ENCODE results near the gene SESTD1.
"Not testable (repeated sequence)": the region's sequence is repeated elsewhere in the genome, so short reads cannot be mapped to it uniquely, and the experiment has no call there.

SESTD1 gene

DNA sequence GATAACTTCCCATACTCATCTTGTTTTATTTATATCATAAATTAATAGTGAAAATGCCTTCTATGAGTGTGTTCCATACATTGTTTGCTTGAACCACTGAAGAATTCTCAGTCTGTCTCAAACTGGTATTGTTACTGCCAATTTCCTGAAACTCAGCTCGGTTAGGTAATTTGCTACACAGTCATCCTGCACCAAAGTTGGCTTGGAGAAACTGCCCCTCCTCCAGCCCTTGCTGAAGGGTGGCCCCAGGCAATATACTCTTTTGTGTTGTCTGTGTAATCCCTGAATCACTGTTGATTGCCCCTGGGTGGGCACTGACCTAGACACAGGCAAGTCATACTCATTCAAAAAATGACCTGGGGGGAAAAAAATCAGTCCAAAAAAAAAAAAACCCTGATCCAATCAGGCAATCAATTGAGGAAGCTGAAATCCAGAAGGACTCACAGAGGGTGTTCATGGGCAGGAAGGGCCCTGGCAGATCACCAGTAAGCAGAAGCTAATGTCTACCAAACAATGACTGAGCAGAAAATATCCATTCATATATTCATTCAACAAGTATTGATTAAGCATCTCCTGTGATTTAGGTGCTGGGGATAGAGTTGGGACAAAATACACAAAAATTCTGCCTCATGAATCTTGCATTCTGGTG lies 3.8 kb upstream of the SESTD1 start:
- in situ Hi-C loops (cut with HindIII; ENCODE audit: low sequenced_read_pairs) = no loop called here

DNA sequence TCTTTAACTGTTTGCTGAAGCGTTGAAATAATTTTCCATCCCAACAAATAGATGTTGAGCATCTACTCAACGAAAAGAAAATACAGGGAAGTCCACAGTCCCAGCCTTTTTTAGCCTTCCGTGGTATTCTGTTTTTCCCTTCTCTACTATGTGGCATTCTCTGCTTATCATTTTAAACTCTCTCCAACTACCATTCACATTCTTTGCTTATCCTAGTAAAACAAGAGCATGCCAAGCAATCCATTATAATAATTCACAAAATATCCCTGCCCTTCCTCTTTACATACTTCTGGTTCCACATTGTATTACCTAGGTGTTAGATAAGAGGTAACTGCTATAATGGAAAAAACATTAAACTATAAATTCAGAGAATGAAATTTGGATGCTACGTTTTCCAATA lies 1.6 kb upstream of the SESTD1 start:
- in situ Hi-C loops (cut with HindIII; ENCODE audit: low sequenced_read_pairs) = no loop called here

DNA sequence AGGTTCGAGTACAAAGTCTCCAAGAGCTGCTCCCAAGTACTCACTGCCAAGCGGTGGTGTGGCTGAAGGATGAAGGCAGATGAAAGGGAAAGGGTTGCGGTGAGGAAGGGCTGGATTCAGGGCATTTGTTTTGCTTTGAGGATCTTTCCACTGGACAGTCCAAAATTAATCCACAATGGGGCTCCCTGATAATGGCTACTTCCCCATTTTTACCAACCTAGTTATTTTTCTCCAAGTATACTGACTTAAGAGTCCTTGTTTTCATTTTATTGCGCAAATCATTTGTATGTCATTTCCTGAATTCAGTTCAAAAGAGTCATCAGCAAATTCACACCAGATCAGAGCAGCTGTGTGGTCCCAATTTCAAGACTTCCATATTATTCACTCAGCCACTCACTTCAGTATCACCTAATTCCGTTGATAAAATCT lies 464 bp upstream of the SESTD1 start:
- in situ Hi-C loops (cut with HindIII; ENCODE audit: low sequenced_read_pairs) = no loop called here

- in situ Hi-C loops (cut with HindIII; ENCODE audit: low sequenced_read_pairs) = no loop called here
Observed at GRCh38 chr2:179263446-179264367, 925 bp downstream of the SESTD1 start.

DNA sequence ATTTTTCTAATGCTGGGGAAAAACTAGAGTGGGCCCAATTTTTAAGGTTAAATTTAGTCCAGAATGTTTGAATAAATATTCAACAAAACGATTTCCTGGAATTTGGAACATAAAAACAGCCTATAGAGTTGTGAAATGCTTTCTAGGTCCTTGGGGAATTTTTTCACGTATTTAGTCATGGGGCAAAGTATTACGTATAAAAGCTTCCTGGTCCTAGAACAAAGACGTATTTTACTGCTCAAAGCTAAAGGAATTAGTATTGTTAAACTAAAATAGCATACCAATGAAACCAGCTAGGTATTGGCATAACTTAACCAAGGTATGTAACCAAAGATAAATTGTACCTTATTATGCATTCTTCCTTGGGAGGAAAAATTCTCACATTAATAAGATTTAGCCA lies 1.6 kb downstream of the SESTD1 start:
- in situ Hi-C loops (cut with HindIII; ENCODE audit: low sequenced_read_pairs) = no loop called here

- in situ Hi-C loops (cut with HindIII; ENCODE audit: low sequenced_read_pairs) = no loop called here
Observed at GRCh38 chr2:179262077-179262660, 2.5 kb downstream of the SESTD1 start.

GRCh38 chr2:179261151-179261825 lies 3.3 kb downstream of the SESTD1 start:
- in situ Hi-C loops (cut with HindIII; ENCODE audit: low sequenced_read_pairs) = no loop called here

- in situ Hi-C loops (cut with HindIII; ENCODE audit: low sequenced_read_pairs) = no loop called here
Observed at GRCh38 chr2:179260224-179260623, 4.4 kb downstream of the SESTD1 start.

GRCh38 chr2:179255129-179255528 lies 9.5 kb downstream of the SESTD1 start:
- in situ Hi-C loops (cut with HindIII; ENCODE audit: low sequenced_read_pairs) = no loop called here

GRCh38 chr2:179253226-179253625 lies 11.4 kb downstream of the SESTD1 start:
- in situ Hi-C loops (cut with HindIII; ENCODE audit: low sequenced_read_pairs) = no loop called here

DNA sequence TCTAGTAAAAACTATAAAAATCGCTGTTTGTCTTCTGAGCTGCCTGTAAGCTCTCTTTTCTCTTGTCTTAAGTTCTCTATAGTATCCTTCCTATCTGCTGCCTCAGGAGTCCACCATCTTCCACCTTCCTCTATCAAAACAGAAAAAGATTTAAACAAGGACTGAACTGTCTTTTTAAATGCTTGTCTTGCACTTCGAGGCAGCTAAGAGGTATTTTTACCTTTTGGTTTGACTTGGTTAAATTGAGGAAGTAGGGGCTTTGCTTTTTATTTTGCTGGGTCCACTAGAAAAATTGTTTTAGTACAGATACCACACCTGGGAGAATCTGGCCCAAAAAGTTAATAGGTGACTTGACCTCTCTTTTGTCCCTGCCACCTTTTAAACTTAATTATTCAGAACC lies 12.2 kb downstream of the SESTD1 start:
- in situ Hi-C loops (cut with HindIII; ENCODE audit: low sequenced_read_pairs) = no loop called here

DNA sequence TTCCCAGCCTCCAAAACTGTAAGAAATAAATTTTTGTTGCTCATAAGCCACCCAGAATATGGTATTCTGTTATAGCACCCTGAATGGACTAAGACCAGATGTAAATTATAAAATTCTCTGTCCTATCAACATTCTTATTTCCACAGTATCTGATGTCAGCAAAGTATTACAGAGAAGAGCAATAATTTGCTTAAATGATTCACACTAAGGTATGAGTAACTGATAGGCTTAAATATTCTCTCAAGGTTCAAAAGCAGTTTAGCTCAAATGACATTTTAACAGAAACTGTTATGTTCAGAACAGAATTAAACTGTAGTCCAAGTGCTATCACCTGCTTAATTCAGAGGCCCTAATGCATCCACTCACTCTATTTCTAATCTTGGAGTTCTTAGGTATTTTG lies 12.8 kb downstream of the SESTD1 start:
- in situ Hi-C loops (cut with HindIII; ENCODE audit: low sequenced_read_pairs) = no loop called here

DNA sequence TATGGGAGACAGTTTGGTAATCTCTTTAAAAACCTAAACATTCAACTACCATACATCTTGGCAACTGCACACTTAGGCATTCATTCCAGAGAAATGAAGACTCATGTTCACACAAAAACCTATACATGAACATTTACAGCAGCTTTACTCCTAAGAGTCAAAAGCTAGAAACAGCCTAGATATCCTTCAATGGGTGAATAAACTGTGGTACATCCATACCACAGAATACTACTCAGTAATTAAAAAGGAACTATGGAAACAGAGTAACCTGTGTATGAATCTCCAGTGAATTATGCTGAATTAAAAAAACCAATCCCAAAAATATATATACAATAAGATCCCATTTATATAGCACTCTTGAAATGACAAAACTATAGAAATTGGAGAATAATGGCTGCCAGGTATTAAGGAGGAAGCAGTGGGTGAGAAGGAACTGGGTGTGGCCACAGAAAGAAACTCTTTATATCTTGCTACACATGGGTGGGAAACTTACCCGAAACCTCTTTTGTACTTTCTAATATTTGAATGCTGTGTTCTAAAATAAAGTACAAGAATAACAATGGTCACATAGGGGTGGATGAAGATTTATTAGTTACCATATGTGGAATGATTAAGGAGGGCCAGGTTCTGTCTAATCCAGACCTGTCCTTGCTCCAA lies 13.7 kb downstream of the SESTD1 start:
- in situ Hi-C loops (cut with HindIII; ENCODE audit: low sequenced_read_pairs) = no loop called here

DNA sequence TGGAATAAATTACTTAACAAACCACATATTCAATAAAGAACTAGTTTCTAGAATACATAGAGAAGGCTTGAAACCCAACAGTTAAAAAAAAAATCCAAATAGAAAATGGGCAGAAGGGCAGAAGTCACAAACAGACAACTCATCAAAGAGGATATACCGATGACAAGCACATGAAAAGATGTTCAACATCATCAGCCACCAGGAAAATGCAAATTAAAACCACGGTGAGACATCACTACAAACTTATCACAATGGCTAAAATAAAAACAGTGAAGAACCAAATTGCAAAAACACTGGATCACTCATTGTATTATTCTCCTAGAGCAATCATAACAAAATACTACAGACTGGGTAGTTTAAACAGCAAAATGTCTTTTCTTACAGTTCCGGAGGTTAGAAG lies 14.5 kb downstream of the SESTD1 start:
- in situ Hi-C loops (cut with HindIII; ENCODE audit: low sequenced_read_pairs) = no loop called here

GRCh38 chr2:179248024-179248348 lies 16.6 kb downstream of the SESTD1 start:
- in situ Hi-C loops (cut with HindIII; ENCODE audit: low sequenced_read_pairs) = no loop called here

DNA sequence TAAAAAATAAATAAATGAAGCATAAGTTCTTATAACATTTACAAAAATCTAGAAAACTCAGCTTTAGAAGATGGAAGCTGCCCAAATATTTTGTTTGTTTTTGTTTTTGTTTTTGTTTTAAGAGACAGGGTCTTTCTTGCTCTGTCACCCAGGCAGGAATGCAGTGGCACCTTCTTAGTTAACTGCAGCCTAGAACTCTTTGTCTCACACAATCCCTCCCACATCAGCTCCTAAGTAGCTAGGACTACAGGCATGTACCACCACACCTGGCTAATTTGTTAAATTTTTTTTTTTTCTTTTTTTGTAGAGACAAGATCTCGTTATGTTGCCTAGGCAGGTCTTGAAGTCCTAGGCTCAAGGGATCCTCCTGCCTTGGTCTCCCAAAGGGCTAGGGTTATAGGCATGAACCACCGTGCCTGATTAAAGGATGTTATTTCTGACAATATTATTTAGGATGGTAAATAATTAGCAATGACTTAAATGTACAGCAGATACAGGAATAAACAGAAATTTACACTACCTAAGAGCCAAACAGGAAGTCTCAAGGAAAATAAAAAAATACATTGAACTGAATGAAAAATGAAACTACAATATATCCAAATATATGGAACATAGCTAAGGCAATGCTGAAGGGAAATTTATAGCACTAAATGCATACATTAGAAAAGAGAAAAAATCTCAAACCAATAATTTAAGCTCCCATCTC lies 17.2 kb downstream of the SESTD1 start:
- in situ Hi-C loops (cut with HindIII; ENCODE audit: low sequenced_read_pairs) = no loop called here

GRCh38 chr2:179245843-179246242 lies 18.8 kb downstream of the SESTD1 start:
- in situ Hi-C loops (cut with HindIII; ENCODE audit: low sequenced_read_pairs) = not testable (repeated sequence)

DNA sequence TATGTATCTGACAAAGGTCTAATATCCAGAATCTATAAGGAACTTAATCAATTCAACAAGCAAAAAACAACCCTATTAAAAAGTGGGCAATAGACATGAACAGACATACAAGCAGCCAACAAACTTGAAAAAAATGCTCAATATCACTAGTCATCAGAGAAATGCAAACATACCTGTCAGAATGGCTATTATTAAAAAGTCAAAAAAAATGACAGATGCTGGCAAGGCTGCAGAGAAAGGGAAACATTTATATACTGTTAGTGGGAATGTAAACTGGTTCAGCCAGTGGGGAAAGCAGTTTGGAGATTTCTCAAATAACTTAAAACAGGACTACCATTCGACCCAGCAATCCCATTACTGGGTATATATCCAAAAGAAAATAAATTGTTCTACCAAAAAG lies 21.6 kb downstream of the SESTD1 start:
- in situ Hi-C loops (cut with HindIII; ENCODE audit: low sequenced_read_pairs) = no loop called here

DNA sequence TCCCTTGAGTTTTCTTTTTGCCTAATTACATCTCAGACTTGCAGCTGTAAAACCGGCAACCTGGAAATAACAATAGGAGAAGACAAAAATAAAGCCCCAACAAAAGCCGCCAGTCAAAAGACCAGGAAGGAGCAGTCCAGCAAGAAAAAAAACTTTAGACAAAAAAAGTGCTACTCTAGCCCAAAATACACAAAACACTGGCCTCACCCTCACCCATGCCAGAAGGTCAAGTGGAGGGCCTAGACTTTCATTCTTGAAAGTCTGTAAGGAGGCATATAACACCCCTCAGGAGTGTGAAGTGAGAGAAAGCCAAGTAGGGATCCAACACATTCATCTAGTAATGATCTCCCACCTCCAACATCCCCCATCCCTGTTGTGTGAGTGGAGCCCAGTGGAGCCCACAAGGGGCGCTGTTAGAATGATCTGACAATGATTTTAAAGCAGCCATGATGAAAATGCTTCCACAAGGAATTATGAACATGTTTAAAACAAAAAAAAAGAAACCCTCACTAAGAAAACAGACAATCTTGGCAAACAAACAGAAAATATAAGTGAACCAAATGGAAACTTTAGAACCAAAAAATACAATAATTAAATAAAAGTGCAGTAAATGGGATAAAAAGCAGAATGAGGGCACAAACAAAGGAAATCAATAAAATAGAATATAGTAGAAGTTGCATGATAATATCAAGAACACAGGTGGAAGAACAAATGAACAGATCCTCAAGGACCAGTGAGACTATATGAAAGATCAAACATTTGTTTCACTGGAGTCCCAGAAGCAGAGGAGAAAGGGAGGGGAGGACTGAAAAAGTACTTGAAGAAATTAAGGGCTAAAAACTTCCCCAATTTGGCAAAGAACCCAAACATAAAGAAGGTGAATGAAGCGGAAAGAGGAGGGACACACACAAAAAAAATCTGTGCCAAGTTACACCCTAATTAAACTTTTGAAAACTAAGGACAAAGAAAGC lies 23.9 kb downstream of the SESTD1 start:
- in situ Hi-C loops (cut with HindIII; ENCODE audit: low sequenced_read_pairs) = no loop called here
